Stimulated activated CD4-positive, alpha-beta T cell treated with anti-CD3 and anti-CD28 coated beads, Interleukin-15, amount 100 ng/mL, for 1 hour (primary cell): ENCODE measurements around the gene CYGB.

Experiments
- DNase-seq, 2 donors: peaks; one replicate each; pipeline ENCODE4 v3.0.0-alpha.2; 2020; ENCODE audit warnings: low read depth in 1 of 2, low spot score in 1 of 2

CYGB gene

DNA sequence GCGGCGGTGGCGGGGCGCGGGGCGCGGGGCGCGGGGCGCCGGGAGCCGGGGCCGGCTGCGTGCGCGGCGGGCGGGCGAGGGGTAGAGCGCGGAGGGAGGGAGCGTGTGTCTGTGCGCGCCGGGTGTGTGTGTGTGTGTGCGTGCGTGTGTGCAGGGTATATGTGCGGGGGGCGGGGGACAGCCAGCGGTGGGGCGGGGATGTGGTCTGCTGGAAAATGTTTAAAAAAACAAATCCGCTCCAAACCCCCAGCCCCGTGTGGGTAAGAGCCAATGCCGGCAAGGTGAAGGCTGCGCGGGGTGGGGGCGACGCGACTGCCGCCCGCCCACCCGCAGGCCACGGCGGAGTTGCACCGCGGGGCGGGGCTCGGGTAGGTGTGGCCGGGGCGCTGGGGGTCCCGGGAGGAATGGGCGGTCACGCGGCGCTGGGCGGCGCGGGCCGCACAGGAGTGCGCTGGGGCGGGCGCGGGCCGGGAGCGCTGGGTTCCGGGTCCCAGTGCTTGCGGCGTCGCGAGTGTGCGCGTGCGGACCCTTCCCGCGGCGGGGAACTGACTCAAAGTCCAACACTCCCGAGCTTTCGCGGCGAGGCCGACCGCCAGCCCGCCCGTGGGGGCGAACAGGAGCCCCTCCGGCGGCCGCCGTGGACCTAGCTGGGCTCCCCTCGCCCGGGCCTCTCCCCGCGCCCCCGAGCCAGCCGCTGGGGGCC is at the start of gene CYGB:
CYGB (minus strand) TSS at position 132 of the 703 bp plus-strand sequence. CDS start 167 bp downstream, outside the sequence.
- DNase-seq, result no peak

DNA sequence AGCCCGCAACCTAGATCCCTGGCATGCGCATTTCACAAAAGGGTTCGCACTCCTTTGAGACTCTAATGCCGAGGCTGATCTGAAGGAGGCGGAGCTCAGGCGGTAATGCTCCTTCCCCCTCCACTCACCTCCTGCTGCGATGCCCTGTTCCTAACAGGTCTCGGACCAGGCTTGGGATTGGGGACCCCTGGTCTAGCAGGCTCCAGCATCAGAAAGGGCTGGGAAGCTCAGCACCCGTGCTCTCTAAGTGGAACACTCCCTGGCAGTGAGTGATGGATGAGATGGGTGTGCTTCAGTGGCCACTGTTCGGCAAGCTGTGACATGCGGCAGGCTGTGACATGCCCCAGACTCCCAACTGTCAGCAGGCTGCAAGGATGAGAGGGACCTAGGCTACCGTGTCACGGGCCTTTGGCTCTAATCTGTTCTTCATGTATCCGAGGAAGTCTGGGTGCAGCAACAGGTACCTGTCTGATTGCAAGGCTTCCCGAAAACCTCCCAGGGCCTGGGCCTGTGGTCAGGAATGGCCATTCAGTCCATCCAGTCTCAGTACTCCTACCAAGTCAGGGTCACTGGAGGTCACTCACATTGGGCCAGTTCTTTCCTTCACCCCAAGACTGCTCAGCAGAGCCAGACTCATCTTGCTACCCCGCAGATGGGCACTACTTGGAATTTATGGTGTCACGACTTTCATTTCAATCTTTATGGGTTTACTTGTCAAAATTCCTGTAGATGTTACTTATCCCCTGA is 49.4 kb upstream of the CYGB start:
- no peak for DNase-seq

DNA sequence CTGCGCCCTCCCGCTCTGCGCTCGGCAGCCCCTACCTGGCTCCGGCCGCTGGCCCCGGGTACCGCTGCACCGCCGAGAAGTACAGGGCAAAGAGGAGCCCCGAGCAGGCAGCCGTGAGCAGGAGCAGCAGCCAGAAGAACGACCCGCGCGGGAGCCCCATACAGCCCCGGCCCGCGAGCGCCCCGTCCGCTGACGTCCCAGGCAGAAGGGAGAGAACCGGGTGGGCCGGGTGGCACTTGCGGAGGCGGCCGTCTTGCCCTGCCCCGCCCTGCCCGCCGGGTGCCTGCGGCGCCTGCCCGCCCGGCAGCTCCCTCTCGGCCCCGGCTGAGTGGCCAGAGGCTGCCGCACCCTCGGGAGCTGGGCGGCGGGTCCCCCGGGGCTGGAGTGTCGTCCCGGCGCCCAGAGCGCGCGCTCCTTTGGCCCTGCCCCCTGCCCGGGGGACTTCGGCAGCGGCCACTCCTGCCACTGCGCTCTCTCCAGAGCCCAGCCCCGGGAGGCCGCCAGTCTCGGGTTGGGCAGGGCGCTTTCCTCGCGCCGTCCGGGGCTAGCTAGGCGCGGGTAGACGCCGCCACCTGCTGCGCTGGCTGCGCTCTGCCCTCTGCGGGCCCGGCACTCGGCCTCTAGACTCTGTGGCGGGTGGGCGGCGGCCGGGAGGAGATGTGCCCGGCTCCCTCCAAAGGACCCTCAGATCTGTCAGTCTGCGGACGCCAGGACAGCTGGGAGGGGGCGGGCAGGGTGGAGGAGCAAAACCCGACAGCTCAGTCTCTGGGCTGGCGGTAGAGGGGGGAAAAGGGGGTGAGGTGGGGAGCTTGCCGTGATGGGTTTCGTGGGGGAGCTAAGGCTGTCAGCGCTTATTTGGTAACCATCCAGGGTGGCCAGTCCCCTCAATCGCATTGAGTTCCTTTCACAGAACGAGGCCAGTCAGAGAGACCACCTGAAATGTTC is 48.4 kb upstream of the CYGB start, which contains the start of gene ST6GALNAC2:
ST6GALNAC2 (minus strand) TSS at position 212 of the 945 bp plus-strand sequence; CDS start at position 160, 52 bp downstream.
- peak in 1 of 2 donors; percentile 16 for DNase-seq

- DNase-seq, result no peak
Measured at GRCh38 chr17:76585033-76585648, 47.6 kb upstream of the CYGB start.

- DNase-seq, result no peak
Measured at GRCh38 chr17:76584427-76585032, 47.0 kb upstream of the CYGB start.

DNA sequence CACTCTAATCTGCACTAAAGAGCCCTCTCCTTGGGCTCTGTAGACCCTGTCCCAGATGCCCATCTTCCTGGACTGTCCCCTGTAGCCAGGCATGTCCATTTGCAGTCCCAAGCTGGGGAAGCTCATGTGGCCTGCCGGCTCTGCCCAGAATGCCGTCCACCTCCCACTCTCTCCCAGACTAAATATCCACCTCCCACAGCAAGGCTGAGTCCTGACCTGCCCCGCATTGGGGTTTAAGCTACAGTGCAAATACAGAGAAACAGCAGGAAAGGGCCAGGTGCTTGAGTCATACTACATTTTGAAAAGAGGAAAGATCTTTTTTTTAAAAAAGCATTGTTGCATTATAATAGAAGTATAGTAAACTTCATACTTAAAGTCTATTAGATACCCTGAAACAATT is 45.2 kb upstream of the CYGB start:
- DNase-seq, result no peak

DNA sequence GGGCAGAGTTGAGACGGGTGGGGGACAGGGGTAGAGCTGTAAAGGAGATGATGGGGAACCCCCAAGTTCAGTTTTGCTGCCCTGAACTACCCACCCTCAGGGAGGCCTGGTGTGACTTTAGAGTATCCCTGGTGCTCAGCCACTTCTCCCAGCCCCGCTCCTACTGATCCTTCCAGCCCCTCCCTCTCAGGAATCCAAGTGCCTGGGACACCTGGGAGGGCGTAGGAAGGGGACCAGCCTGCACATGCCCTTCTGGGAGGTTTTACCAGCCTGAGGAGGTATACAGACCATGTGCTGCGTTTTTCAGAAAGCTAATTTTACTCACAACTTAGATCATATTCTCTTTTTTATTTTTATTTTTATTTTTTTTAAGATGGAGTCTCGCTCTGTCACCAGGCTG is 44.0 kb upstream of the CYGB start:
- no peak for DNase-seq

GRCh38 chr17:76579281-76579680 is 41.8 kb upstream of the CYGB start:
- DNase-seq, result no peak

DNA sequence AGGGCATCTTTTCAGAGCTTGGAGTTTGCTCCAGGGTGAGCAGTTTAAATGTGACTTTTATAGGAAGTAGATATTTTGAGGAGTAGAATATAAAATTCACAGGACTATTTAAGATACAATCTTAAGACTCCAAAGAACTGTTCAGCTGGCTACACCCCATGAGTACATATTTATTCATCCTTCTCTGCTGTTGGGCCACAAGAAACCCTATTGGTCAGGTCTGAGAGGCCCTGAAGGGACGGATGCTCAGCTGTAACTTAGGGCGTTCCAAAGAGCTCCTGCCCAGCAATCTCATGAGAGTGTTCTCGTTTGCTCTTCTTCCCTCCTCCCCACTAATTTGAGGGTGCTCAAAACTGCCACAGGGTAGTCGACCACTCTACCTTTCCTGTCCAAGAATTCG is 40.9 kb upstream of the CYGB start:
- DNase-seq, result no peak

DNA sequence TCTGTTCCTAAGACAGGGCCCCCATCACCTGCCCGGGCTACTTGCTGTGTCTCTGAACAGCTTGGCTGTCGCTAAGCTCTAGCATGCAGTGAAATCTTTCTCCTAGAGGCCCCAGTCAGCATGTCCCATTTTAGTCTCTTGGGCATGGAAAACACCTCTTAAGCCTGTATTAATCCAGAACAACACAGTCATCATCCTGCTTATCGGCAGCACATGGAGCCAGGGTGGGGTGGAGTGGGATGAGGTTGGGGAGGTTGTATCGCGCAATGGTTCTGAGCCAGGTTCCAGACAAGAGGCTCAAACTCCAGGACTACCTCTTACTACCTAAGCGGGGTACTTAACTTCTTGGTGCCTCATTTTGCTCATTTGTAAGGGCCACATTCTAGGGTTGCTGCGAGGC is 40.4 kb upstream of the CYGB start:
- DNase-seq, result no peak

DNA sequence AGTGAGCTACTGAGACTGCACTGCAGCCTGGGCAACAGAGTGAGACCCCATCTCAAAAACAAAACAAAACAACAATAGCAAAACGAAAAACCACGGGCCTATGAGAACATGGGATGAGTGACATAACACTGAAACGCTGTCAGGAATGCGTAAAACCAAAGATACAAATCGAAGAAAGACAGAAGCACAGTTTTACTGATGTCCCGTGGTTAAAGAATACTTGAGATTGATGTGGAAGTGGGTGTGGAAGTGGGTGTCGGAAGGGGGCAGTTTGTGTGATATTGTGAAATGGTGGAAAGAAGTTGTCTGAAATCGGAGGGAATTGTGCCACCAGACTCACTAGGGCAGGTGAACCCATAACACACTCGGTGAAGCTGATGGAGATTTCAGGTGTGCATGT is 38.7 kb upstream of the CYGB start:
- no peak for DNase-seq

DNA sequence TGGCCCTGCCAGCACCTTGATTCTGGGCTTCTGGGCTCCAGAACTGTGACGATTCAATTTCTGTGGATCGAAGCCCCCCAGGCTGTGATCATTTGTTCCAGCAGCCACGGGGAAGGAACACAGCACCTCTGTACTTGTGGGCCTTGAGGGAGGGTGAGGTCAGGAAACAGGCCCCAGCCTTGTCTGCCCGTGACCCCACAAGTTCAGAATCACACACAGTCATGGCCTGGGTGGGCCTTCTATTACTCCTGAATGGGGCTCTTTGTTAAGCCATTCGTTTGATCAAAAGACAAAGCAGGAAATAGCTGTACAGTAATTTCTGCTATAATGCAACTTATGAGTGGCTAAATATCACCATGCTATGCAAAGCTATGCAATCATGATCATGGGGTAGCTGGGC is 38.1 kb upstream of the CYGB start:
- DNase-seq, result no peak

DNA sequence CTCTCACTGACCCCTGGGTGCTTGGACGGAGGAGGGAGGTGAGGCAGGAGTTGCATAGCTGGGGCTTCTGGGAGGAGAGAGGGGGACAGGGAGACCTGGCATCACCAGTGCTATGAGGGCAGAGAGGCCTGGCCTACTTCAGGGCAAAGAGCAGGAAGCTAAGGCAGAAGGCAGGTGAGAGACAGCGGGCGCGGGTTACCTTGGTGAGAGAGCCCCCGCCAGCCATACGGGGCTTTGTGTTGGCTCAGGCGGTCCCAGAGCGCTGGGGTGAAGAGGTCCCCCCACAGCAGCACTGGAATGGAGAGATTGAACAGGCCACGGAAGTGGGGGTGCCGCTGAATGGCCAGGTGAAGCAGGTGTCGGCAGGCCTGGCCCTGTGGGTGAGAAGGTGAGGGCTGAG is 36.7 kb upstream of the CYGB start:
- DNase-seq, result no peak

- DNase-seq, result no peak
Measured at GRCh38 chr17:76573096-76573495, 35.6 kb upstream of the CYGB start.

- DNase-seq, result no peak
Measured at GRCh38 chr17:76572201-76572910, 34.8 kb upstream of the CYGB start.

GRCh38 chr17:76570877-76571471 is 33.5 kb upstream of the CYGB start:
- DNase-seq, result no peak

DNA sequence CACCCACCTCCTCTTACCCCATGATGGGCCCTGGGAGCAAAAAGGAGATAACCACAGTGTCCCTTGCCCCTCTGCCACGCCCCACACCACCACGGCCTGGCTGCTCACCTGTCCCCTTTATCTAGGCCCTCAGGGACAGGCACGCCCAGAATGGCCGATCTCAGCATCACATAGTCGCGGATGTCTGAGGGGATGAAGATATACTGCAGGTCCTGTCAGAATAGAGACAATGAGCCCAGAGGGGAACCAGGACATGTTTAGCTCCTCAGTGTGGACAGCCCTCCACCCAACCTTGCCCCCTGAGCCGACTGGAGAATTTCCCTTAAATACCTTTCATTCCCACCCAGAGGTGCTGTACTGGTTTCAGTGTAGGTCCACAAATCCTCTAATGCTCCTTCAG is 32.9 kb upstream of the CYGB start:
- DNase-seq, result no peak

DNA sequence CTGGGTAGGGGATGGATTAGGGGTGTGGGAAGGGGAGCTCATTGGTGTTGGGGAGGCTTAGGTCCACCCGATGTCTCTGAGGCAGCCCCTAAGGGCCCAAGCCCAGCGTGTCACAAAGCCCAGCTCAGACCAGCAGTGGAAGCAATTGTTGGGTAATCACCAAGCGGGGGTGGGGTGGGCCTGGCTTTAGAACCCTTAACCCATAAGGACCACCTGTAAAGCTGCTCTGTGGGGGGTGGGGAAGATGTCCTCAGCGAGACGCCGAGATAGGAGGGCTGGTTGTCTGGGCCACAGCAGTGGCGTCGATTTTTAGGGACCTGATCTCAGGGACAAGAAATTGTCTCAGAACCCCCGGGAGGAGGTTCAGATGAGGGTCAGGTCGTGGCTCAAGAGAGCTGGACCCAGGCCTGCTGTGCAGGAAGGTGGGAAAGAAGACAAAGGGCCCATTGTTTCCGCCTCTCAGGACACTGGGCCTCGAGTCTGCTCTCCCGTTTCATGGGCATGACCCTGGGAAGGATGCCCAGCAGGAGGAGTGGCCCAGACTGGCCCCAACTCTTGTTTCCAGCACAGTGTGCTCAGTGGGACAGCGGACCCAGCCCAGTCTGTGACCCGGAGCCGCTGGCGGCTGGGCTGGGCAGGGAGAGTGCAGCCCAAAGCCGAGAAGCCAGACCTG is 32.2 kb upstream of the CYGB start:
- no peak for DNase-seq

- no peak for DNase-seq
Measured at GRCh38 chr17:76568811-76569221, 31.3 kb upstream of the CYGB start.
